ENCODE measurements around the gene EBPL.
"Not testable (repeated sequence)": the region's sequence is repeated elsewhere in the genome, so short reads cannot be mapped to it uniquely, and the experiment has no call there.

The EBPL gene

GRCh38 chr13:49632156-49632555, 59.1 kb downstream of the EBPL start:
- no peak for DNase-seq

GRCh38 chr13:49630580-49630979, 60.7 kb downstream of the EBPL start:
- DNase-seq: no peak

- DNase-seq: no peak
Observed at GRCh38 chr13:49629947-49630346, 61.3 kb downstream of the EBPL start.

GRCh38 chr13:49629196-49629938, 61.9 kb downstream of the EBPL start:
- no peak for DNase-seq

GRCh38 chr13:49627831-49628652, 63.2 kb downstream of the EBPL start, which contains the start of gene ARL11:
TSS of gene ARL11 (plus strand) at chr13:49628507. CDS start at chr13:49630448, 1,941 bp downstream.
- no peak for DNase-seq

- DNase-seq: no peak
Observed at GRCh38 chr13:49625392-49626079, 65.8 kb downstream of the EBPL start.

GRCh38 chr13:49624229-49624628, 67.1 kb downstream of the EBPL start:
- no peak for DNase-seq

- DNase-seq: no peak
Observed at GRCh38 chr13:49622174-49622946, 68.9 kb downstream of the EBPL start.

- DNase-seq: no peak
Observed at GRCh38 chr13:49620170-49620621, 71.1 kb downstream of the EBPL start.

- DNase-seq: no peak
Observed at GRCh38 chr13:49616676-49617065, 74.6 kb downstream of the EBPL start.

- DNase-seq: no peak
Observed at GRCh38 chr13:49615836-49616675, 75.2 kb downstream of the EBPL start.

- not testable (repeated sequence) for DNase-seq
Observed at GRCh38 chr13:49612042-49612441, 79.2 kb downstream of the EBPL start.

Measured in amniotic stem cell (primary cell).